Suprapubic skin (tissue), 4 donors: ENCODE measurements around the gene BDP1. TPM values are rescaled to one million over a fixed set of nuclear protein-coding genes. Genes with fewer than 3 reads are reported as not detected.

Experiments
- DNase-seq, 2 donors: peaks; one replicate each; pipeline ENCODE4 v3.0.0-alpha.2; 2019; ENCODE audit warnings: low spot score in 2 of 2
- H3K27ac ChIP-seq: fragments of 200-600 bp; sonication (generic); one replicate; pipeline ENCODE4 v1.5.1; 2019
- H3K27me3 ChIP-seq: fragments of 200-600 bp; sonication (generic); one replicate; pipeline ENCODE4 v1.5.1; 2019
- H3K36me3 ChIP-seq: fragments of 200-600 bp; sonication (generic); one replicate; pipeline ENCODE4 v1.5.1; 2019
- H3K4me1 ChIP-seq: fragments of 200-600 bp; sonication (generic); one replicate; pipeline ENCODE4 v1.5.1; 2019
- H3K4me3 ChIP-seq: fragments of 200-600 bp; sonication (generic); one replicate; pipeline ENCODE4 v1.5.1; 2019; ENCODE audit warnings: mild to moderate bottlenecking
- H3K9me3 ChIP-seq: fragments of 200-600 bp; sonication (generic); one replicate; pipeline ENCODE4 v1.5.1; 2019
- CTCF ChIP-seq, 2 donors: fragments of 200-600 bp in 1 of 2; fragments of 450-650 bp in 1 of 2; sonication (generic) in 1 of 2; IDR thresholded peaks; one replicate each; pipeline ENCODE4 v1.5.1; 2016 to 2019; ENCODE audit warnings: antibody characterized with exemption in 2 of 2, mild to moderate bottlenecking in 1 of 2, moderate library complexity in 1 of 2
- EP300 ChIP-seq: sonication (generic); formaldehyde crosslinking; IDR thresholded peaks from one replicate; pipeline ENCODE4 v1.6.1; 2017; ENCODE audit warnings: antibody characterized with exemption
- POLR2A ChIP-seq, 2 donors: fragments of 450-650 bp; IDR thresholded peaks; one replicate each; pipeline ENCODE4 v1.6.1; 2017; ENCODE audit warnings: antibody characterized with exemption in 2 of 2, mild to moderate bottlenecking in 2 of 2, moderate library complexity in 2 of 2
- POLR2AphosphoS5 ChIP-seq, 3 donors: sonication (generic); formaldehyde crosslinking; IDR thresholded peaks; one replicate each; pipeline ENCODE4 v1.6.1; 2017; ENCODE audit warnings: antibody characterized with exemption in 3 of 3
- WGBS: methylation state at CpG from one replicate; pipeline ENCODE4 v1.1.5; 2018; 5-methylcytosine and 5-hydroxymethylcytosine counted together
- total RNA-seq, 4 donors: library from RNA; depleted of rRNA; stranded (reverse); fragments of >200 nt; gene quantifications; one replicate each; pipeline ENCODE4 v1.1.0, GENCODE V29; 2016

The BDP1 gene
- total RNA-seq, 4 donors from 2014 or later, result 19.3 to 48.4 (median 30.5) TPM

GRCh38 chr5:71457106-71457505, 1.7 kb downstream of the BDP1 start:
- Histone ChIP-seq H3K36me3 (peaks cover 36% of the 10 kb centered on the region), H3K4me1 (peaks cover 23% of the 10 kb centered on the region), H3K27ac (no peak overlapping the region), H3K27me3 (no peaks in the 10 kb centered on the region), H3K4me3 (peak overlapping the region; percentile 75), H3K9me3 (no peaks in the 10 kb centered on the region)
- TF ChIP-seq CTCF (IDR thresholded peaks at IDR 0.05), result no peak
- TF ChIP-seq EP300, result no peak
- no peak for TF ChIP-seq POLR2AphosphoS5 (IDR thresholded peaks at IDR 0.05)
- TF ChIP-seq POLR2A (IDR thresholded peaks at IDR 0.05), result no peak
- 90% methylated on average over 8 of the region's 8 CpGs for WGBS
- no peak for DNase-seq

GRCh38 chr5:71460693-71461092, 5.2 kb downstream of the BDP1 start:
- TF ChIP-seq EP300, result no peak
- no peak for TF ChIP-seq POLR2A (IDR thresholded peaks at IDR 0.05)
- TF ChIP-seq CTCF (IDR thresholded peaks at IDR 0.05), result no peak
- no peak for TF ChIP-seq POLR2AphosphoS5 (IDR thresholded peaks at IDR 0.05)
- 100% methylated on average over 1 of the region's 1 CpG for WGBS
- Histone ChIP-seq H3K4me1 (peaks cover 18% of the 10 kb centered on the region), H3K27me3 (no peaks in the 10 kb centered on the region), H3K4me3 (no peak overlapping the region), H3K27ac (no peak overlapping the region), H3K9me3 (no peaks in the 10 kb centered on the region), H3K36me3 (peaks cover 72% of the 10 kb centered on the region)
- DNase-seq, result no peak

- 87% methylated on average over 3 of the region's 3 CpGs for WGBS
- DNase-seq, result no peak
- Histone ChIP-seq H3K9me3 (no peaks in the 10 kb centered on the region), H3K27ac (no peak overlapping the region), H3K4me1 (peaks cover 16% of the 10 kb centered on the region), H3K4me3 (no peak overlapping the region), H3K27me3 (no peaks in the 10 kb centered on the region), H3K36me3 (peaks cover 78% of the 10 kb centered on the region)
- TF ChIP-seq CTCF (IDR thresholded peaks at IDR 0.05) (no peak), POLR2A (IDR thresholded peaks at IDR 0.05) (no peak), POLR2AphosphoS5 (IDR thresholded peaks at IDR 0.05) (no peak), EP300 (no peak)
Measured at GRCh38 chr5:71461360-71461759, 5.9 kb downstream of the BDP1 start.

- Histone ChIP-seq H3K27me3 (no peaks in the 10 kb centered on the region), H3K4me1 (no peaks in the 10 kb centered on the region), H3K36me3 (peaks cover 87% of the 10 kb centered on the region), H3K9me3 (no peaks in the 10 kb centered on the region), H3K27ac (no peak overlapping the region), H3K4me3 (no peak overlapping the region)
- TF ChIP-seq POLR2AphosphoS5 (IDR thresholded peaks at IDR 0.05) (no peak), CTCF (IDR thresholded peaks at IDR 0.05) (no peak), POLR2A (IDR thresholded peaks at IDR 0.05) (no peak), EP300 (no peak)
- DNase-seq, result no peak
- WGBS, result 74% methylated on average over 9 of the region's 9 CpGs
Measured at GRCh38 chr5:71471193-71471592, 15.7 kb downstream of the BDP1 start.

- TF ChIP-seq CTCF (IDR thresholded peaks at IDR 0.05) (peak; percentile 1 to 25), POLR2A (IDR thresholded peaks at IDR 0.05) (no peak), POLR2AphosphoS5 (IDR thresholded peaks at IDR 0.05) (no peak), EP300 (no peak)
- Histone ChIP-seq H3K36me3 (peaks cover 75% of the 10 kb centered on the region), H3K4me1 (no peaks in the 10 kb centered on the region), H3K4me3 (no peak overlapping the region), H3K27ac (no peak overlapping the region), H3K9me3 (no peaks in the 10 kb centered on the region), H3K27me3 (no peaks in the 10 kb centered on the region)
- WGBS, result 69% methylated on average over 3 of the region's 3 CpGs
- no peak for DNase-seq
Measured at GRCh38 chr5:71475788-71476384, 20.4 kb downstream of the BDP1 start.
